HEK293 (cell line): ENCODE results near the gene TRMT44.

Source experiments
- CTCF ChIP-seq: fragments of 450-650 bp; formaldehyde crosslinking; IDR thresholded peaks from 2 replicates; pipeline ENCODE4 v1.5.1; 2016; ENCODE audit warnings: missing biosample characterization, missing genetic modification characterization
- KLF8 ChIP-seq: fragments of 450-650 bp; formaldehyde crosslinking; IDR thresholded peaks from 2 replicates; pipeline ENCODE4 v1.5.1; 2016; ENCODE audit warnings: missing biosample characterization, missing genetic modification characterization
- MEIS1 ChIP-seq: sonication (generic); formaldehyde crosslinking; IDR thresholded peaks from 2 replicates; pipeline ENCODE4 v1.8.1; 2022; ENCODE audit warnings: missing genetic modification reagents, mild to moderate bottlenecking, borderline replicate concordance
- PRDM10 ChIP-seq: fragments of 450-650 bp; formaldehyde crosslinking; IDR thresholded peaks from 2 replicates; pipeline ENCODE4 v1.5.1; 2016; ENCODE audit warnings: missing biosample characterization, missing genetic modification characterization
- ZBTB26 ChIP-seq: fragments of 450-650 bp; formaldehyde crosslinking; optimal IDR thresholded peaks from 2 replicates; pipeline ENCODE3; 2016; ENCODE audit warnings: missing biosample characterization, mild to moderate bottlenecking, missing genetic modification characterization
- ZNF274 ChIP-seq, 2 experiments: fragments of 200-500 bp in 1 of 2; fragments of 450-650 bp in 1 of 2; sonication (Bioruptor generic) in 1 of 2; formaldehyde crosslinking in 1 of 2; IDR thresholded peaks; 2 replicates each; pipeline versions ENCODE4 v1.5.1 to v1.6.1; 2014 to 2016; ENCODE audit warnings: borderline replicate concordance in 1 of 2, inconsistent platforms in 1 of 2, low read length in 1 of 2, missing biosample characterization in 1 of 2, missing genetic modification characterization in 1 of 2
- ZNF350 ChIP-seq: fragments of 450-650 bp; formaldehyde crosslinking; IDR thresholded peaks from 2 replicates; pipeline ENCODE4 v1.5.0; 2017; ENCODE audit warnings: missing biosample characterization, mild to moderate bottlenecking, missing genetic modification characterization
- ZNF530 ChIP-seq: fragments of 450-650 bp; formaldehyde crosslinking; IDR thresholded peaks from 2 replicates; pipeline ENCODE4 v1.5.1; 2016; ENCODE audit warnings: low read depth, missing biosample characterization, missing genetic modification characterization
- ZNF600 ChIP-seq: fragments of 450-650 bp; formaldehyde crosslinking; IDR thresholded peaks from 2 replicates; pipeline ENCODE4 v1.5.1; 2016; ENCODE audit warnings: missing biosample characterization, missing genetic modification characterization
- ZSCAN23 ChIP-seq: fragments of 450-650 bp; formaldehyde crosslinking; IDR thresholded peaks from 2 replicates; pipeline ENCODE4 v1.5.1; 2016; ENCODE audit warnings: missing biosample characterization, missing genetic modification characterization

GRCh38 chr4:8472158-8472688 lies 31.6 kb downstream of the TRMT44 start:
- TF ChIP-seq PRDM10 (tag by site-specific recombination) (no peak), ZNF350 (tag by site-specific recombination) (no peak), ZNF274 (IDR thresholded peaks at IDR 0.05; ENCODE audit: low read length) (no peak), ZNF274 (tag by site-specific recombination; IDR thresholded peaks at IDR 0.05; ENCODE audit: borderline replicate concordance) (no peak), ZSCAN23 (tag by site-specific recombination) (no peak), MEIS1 (no peak), CTCF (no peak), ZNF530 (no peak), KLF8 (no peak), ZNF600 (no peak; the same call in 1 of the 2 replicates), ZBTB26 (no peak)
